K562 (cell line): ENCODE measurements around the gene VSIG4. TPM values are rescaled to one million over a fixed set of nuclear protein-coding genes. Genes with fewer than 3 reads are reported as not detected.

Source experiments
- BHLHE40 ChIP-seq: IDR thresholded peaks from 2 replicates; pipeline ENCODE4 v1.6.1; 2011; ENCODE audit warnings: low read length, improper control_type of control experiment
- BRF1 ChIP-seq: IDR thresholded peaks from 3 replicates; pipeline ENCODE4 v1.6.1; 2011; ENCODE audit warnings: borderline replicate concordance, mild to moderate bottlenecking; ENCODE audit not compliant: insufficient read length; ENCODE audit errors: extremely low read depth
- DPF2 ChIP-seq: fragments of 450-650 bp; IDR thresholded peaks from 2 replicates; pipeline ENCODE4 v1.6.1; 2016
- EP300 ChIP-seq: IDR thresholded peaks from 2 replicates; pipeline ENCODE4 v1.6.1; 2012; ENCODE audit warnings: low read length, improper control_type of control experiment
- FOXJ3 ChIP-seq: sonication (generic); formaldehyde crosslinking; IDR thresholded peaks from 2 replicates; pipeline ENCODE4 v1.4.0; 2020; ENCODE audit warnings: mild to moderate bottlenecking, missing genetic modification reagents
- GATAD2A ChIP-seq: fragments of 450-650 bp; IDR thresholded peaks from 2 replicates; pipeline ENCODE4 v1.6.1; 2017
- HEY1 ChIP-seq: fragments of 250-450 bp; sonication (Bioruptor Pico); IDR thresholded peaks from 2 replicates; pipeline ENCODE4 v1.5.0; 2020; ENCODE audit warnings: mild to moderate bottlenecking, moderate library complexity, borderline replicate concordance
- JUN ChIP-seq, 2 experiments: sonication (generic) in 1 of 2; formaldehyde crosslinking in 1 of 2; IDR thresholded peaks; 2 replicates each; pipeline versions ENCODE4 v1.6.1 to v1.8.0; 2012 to 2022; ENCODE audit warnings: borderline replicate concordance in 2 of 2, mild to moderate bottlenecking in 2 of 2, improper control_type of control experiment in 1 of 2, low read depth in 1 of 2, low read length in 1 of 2, missing genetic modification reagents in 1 of 2
- KDM1A ChIP-seq, 2 experiments: fragments of 450-650 bp; IDR thresholded peaks; 2 replicates each; pipeline ENCODE4 v1.6.1; 2016; ENCODE audit warnings: mild to moderate bottlenecking in 2 of 2
- KLF10 ChIP-seq: fragments of 250-450 bp; sonication (Bioruptor Pico); IDR thresholded peaks from 2 replicates; pipeline ENCODE4 v1.6.1; 2021; ENCODE audit warnings: matching md5 sums
- MYNN ChIP-seq, 2 experiments: sonication (generic); formaldehyde crosslinking in 1 of 2; IDR thresholded peaks; 2 replicates each; pipeline versions ENCODE4 v1.5.0 to v1.6.1; 2016 to 2020; ENCODE audit warnings: antibody characterized with exemption in 1 of 2, missing genetic modification reagents in 1 of 2
- POLR2AphosphoS5 ChIP-seq: IDR thresholded peaks from 2 replicates; pipeline ENCODE4 v1.6.1; 2011; ENCODE audit warnings: mild to moderate bottlenecking, low read depth, low read length, moderate library complexity; ENCODE audit not compliant: control insufficient read depth, insufficient read depth
- PTRF ChIP-seq: fragments of 450-650 bp; IDR thresholded peaks from 2 replicates; pipeline ENCODE4 v1.6.1; 2016; ENCODE audit warnings: mild to moderate bottlenecking, missing genetic modification characterization, missing compliant biosample characterization
- SIX5 ChIP-seq, 2 experiments: IDR thresholded peaks; 2 replicates each; pipeline ENCODE4 v1.6.1; 2011; ENCODE audit warnings: low read length in 2 of 2, borderline replicate concordance in 1 of 2, low read depth in 1 of 2, mild to moderate bottlenecking in 1 of 2, moderate library complexity in 1 of 2; ENCODE audit not compliant: insufficient read depth in 1 of 2
- SRF ChIP-seq, 2 experiments: fragments of 250-450, 450-650 bp in 1 of 2; sonication (Bioruptor Pico) in 1 of 2; sonication (generic) in 1 of 2; formaldehyde crosslinking; IDR thresholded peaks; 2 replicates each; pipeline versions ENCODE4 v1.5.0 to v1.5.1; 2020 to 2022; ENCODE audit warnings: mild to moderate bottlenecking in 1 of 2, missing genetic modification reagents in 1 of 2
- WHSC1 ChIP-seq: IDR thresholded peaks from one replicate; pipeline ENCODE4 v1.6.1; 2012; ENCODE audit warnings: low read length, control low read depth, inconsistent platforms
- XRCC5 ChIP-seq: fragments of 200-400 bp; formaldehyde crosslinking; IDR thresholded peaks from 2 replicates; pipeline ENCODE4 v1.6.1; 2017; ENCODE audit warnings: low read depth, mild to moderate bottlenecking, low read length
- polyA plus RNA-seq, 8 experiments: library from polyadenylated mRNA; depleted of rRNA in 4 of 8; stranded (reverse) in 5 of 8; unstranded in 3 of 8; fragments of >200 nt; fragmentation: Nextera tagmentation in 2 of 8; fragmentation: Illumina TruSeq in 1 of 8; extraction: Ambion mirVana in 2 of 8; extraction: Trizol in 1 of 8; gene quantifications; 2 replicates each; pipeline versions ENCODE4 v1.2.1 to v1.2.3, GENCODE V29; 2011 to 2014; ENCODE audit warnings: inconsistent platforms in 1 of 8, missing spikeins in 1 of 8
- total RNA-seq, 7 experiments: library from RNA; depleted of rRNA in 6 of 7; stranded (reverse); fragments of >200 nt in 6 of 7; fragmentation: Illumina TruSeq in 2 of 7; extraction: Trizol in 2 of 7; gene quantifications; 2 replicates each; pipeline versions ENCODE4 v1.2.1 to v1.2.3, GENCODE V29; 2011 to 2021; ENCODE audit warnings: low replicate concordance in 1 of 7
- TF ChIP-seq, protein P1 (sequence below): sonication (generic); formaldehyde crosslinking; IDR thresholded peaks from 2 replicates; pipeline ENCODE4 v1.8.0; 2022; ENCODE audit warnings: mild to moderate bottlenecking, missing genetic modification reagents, borderline replicate concordance
- TF ChIP-seq, protein P2 (sequence below): fragments of 450-650 bp; IDR thresholded peaks from 2 replicates; pipeline ENCODE4 v1.6.1; 2017; ENCODE audit warnings: antibody characterized with exemption, mild to moderate bottlenecking
- TF ChIP-seq, protein P3 (sequence below): sonication (generic); formaldehyde crosslinking; IDR thresholded peaks from 2 replicates; pipeline ENCODE4 v1.8.0; 2022; ENCODE audit warnings: missing genetic modification reagents, mild to moderate bottlenecking, borderline replicate concordance

The VSIG4 gene
- total and polyA plus RNA-seq, 9 of the 15 experiments (the other 6 are each of a cell fraction or from before 2014, with no cell fraction given) = 0.22 to 1.6 (median 0.46) TPM; not detected in 1

DNA sequence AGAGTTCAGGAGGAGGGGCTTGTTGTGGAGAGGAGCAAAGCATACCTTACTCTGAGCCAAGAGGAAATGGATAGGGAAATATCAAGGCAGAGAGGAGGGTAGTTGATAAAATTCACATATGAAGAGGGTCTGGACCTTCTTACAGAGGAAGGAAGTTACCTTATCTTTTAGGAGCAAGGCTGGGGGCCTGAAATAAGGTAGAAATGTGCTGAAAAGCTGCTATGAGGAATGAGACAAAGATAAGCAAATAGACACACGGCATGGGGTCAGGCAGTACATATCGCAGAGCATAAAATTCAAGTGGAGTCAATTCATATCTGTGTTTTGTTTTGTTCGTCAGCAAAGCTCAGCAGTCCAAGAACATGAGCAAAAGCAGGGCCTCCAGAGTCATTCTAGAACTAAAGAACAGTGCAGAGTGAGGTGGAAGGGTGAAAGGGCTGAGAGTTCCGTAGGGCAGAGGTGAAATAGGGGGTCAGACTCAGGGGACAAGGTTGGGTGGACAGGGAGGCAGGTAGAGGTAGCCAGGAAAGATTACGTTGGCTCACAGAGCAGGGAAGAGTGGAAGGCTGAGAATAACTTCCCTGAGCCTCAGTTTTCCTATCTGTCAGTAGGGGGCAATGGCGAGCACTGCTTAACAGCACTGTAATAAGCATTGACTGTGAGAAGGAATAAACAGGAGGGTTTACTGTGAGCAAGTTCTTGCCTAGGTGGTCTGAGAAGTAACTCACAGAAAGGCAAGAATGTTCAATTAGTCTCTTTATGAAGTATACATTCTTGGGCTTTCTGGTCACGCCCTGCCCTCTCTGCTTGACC, 9.2 kb downstream of the VSIG4 start (continued):
- TF ChIP-seq KDM1A (IDR thresholded peaks at IDR 0.05) (peak in 1 of 2 experiments; percentile 44; a peak in 2 of 4 replicates), POLR2AphosphoS5 (peak; percentile 37; the same call in 1 of the 2 replicates), GATAD2A (0 out of 2 replicates have a peak, but pooled peaks have one; percentile 31), BRF1 (no peak), FOXJ3 (CRISPR knock-in tag) (no peak), BHLHE40 (0 out of 2 replicates have a peak, but pooled peaks have one; percentile 5), WHSC1 (no peak), SIX5 (IDR thresholded peaks at IDR 0.05; ENCODE audit: borderline replicate concordance in 1 of 2, insufficient read depth in 1 of 2, low read depth in 1 of 2, low read length in 2 of 2) (no peak), JUN (IDR thresholded peaks at IDR 0.05; ENCODE audit: borderline replicate concordance, low read depth, low read length) (no peak), JUN (CRISPR knock-in tag; IDR thresholded peaks at IDR 0.05; ENCODE audit: borderline replicate concordance) (no peak), DPF2 (peak; percentile 76; the same call in 1 of the 2 replicates), EP300 (peak; percentile 82; the same call in 1 of the 2 replicates), KLF10 (CRISPR knock-in tag) (no peak), MYNN (IDR thresholded peaks at IDR 0.05) (no peak), MYNN (CRISPR knock-in tag; IDR thresholded peaks at IDR 0.05) (no peak), HEY1 (CRISPR knock-in tag) (no peak), XRCC5 (no peak), SRF (CRISPR knock-in tag; IDR thresholded peaks at IDR 0.05) (no peak), PTRF (tag) (no peak)
- TF ChIP-seq, protein P1, sequence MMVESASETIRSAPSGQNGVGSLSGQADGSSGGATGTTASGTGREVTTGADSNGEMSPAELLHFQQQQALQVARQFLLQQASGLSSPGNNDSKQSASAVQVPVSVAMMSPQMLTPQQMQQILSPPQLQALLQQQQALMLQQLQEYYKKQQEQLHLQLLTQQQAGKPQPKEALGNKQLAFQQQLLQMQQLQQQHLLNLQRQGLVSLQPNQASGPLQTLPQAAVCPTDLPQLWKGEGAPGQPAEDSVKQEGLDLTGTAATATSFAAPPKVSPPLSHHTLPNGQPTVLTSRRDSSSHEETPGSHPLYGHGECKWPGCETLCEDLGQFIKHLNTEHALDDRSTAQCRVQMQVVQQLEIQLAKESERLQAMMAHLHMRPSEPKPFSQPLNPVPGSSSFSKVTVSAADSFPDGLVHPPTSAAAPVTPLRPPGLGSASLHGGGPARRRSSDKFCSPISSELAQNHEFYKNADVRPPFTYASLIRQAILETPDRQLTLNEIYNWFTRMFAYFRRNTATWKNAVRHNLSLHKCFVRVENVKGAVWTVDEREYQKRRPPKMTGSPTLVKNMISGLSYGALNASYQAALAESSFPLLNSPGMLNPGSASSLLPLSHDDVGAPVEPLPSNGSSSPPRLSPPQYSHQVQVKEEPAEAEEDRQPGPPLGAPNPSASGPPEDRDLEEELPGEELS (CRISPR knock-in tag) = no peak
- TF ChIP-seq, protein P2, sequence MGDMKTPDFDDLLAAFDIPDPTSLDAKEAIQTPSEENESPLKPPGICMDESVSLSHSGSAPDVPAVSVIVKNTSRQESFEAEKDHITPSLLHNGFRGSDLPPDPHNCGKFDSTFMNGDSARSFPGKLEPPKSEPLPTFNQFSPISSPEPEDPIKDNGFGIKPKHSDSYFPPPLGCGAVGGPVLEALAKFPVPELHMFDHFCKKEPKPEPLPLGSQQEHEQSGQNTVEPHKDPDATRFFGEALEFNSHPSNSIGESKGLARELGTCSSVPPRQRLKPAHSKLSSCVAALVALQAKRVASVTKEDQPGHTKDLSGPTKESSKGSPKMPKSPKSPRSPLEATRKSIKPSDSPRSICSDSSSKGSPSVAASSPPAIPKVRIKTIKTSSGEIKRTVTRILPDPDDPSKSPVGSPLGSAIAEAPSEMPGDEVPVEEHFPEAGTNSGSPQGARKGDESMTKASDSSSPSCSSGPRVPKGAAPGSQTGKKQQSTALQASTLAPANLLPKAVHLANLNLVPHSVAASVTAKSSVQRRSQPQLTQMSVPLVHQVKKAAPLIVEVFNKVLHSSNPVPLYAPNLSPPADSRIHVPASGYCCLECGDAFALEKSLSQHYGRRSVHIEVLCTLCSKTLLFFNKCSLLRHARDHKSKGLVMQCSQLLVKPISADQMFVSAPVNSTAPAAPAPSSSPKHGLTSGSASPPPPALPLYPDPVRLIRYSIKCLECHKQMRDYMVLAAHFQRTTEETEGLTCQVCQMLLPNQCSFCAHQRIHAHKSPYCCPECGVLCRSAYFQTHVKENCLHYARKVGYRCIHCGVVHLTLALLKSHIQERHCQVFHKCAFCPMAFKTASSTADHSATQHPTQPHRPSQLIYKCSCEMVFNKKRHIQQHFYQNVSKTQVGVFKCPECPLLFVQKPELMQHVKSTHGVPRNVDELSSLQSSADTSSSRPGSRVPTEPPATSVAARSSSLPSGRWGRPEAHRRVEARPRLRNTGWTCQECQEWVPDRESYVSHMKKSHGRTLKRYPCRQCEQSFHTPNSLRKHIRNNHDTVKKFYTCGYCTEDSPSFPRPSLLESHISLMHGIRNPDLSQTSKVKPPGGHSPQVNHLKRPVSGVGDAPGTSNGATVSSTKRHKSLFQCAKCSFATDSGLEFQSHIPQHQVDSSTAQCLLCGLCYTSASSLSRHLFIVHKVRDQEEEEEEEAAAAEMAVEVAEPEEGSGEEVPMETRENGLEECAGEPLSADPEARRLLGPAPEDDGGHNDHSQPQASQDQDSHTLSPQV = peak; percentile 35; the same call in 1 of the 2 replicates
- TF ChIP-seq, protein P3, sequence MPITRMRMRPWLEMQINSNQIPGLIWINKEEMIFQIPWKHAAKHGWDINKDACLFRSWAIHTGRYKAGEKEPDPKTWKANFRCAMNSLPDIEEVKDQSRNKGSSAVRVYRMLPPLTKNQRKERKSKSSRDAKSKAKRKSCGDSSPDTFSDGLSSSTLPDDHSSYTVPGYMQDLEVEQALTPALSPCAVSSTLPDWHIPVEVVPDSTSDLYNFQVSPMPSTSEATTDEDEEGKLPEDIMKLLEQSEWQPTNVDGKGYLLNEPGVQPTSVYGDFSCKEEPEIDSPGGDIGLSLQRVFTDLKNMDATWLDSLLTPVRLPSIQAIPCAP (CRISPR knock-in tag) = no peak
